Suprapubic skin (tissue), 4 donors: ENCODE data around the gene SYNGR3.

ENCODE experiments used
- CTCF ChIP-seq, 2 donors: fragments of 200-600 bp in 1 of 2; fragments of 450-650 bp in 1 of 2; sonication (generic) in 1 of 2; IDR thresholded peaks; one replicate each; pipeline ENCODE4 v1.5.1; 2016 to 2019; ENCODE audit warnings: antibody characterized with exemption in 2 of 2, mild to moderate bottlenecking in 1 of 2, moderate library complexity in 1 of 2
- EP300 ChIP-seq: sonication (generic); formaldehyde crosslinking; IDR thresholded peaks from one replicate; pipeline ENCODE4 v1.6.1; 2017; ENCODE audit warnings: antibody characterized with exemption
- POLR2A ChIP-seq, 2 donors: fragments of 450-650 bp; IDR thresholded peaks; one replicate each; pipeline ENCODE4 v1.6.1; 2017; ENCODE audit warnings: antibody characterized with exemption in 2 of 2, mild to moderate bottlenecking in 2 of 2, moderate library complexity in 2 of 2
- POLR2AphosphoS5 ChIP-seq, 3 donors: sonication (generic); formaldehyde crosslinking; IDR thresholded peaks; one replicate each; pipeline ENCODE4 v1.6.1; 2017; ENCODE audit warnings: antibody characterized with exemption in 3 of 3

- TF ChIP-seq POLR2AphosphoS5 (IDR thresholded peaks at IDR 0.05): no peak
- no peak for TF ChIP-seq CTCF (IDR thresholded peaks at IDR 0.05)
- no peak for TF ChIP-seq POLR2A (IDR thresholded peaks at IDR 0.05)
- TF ChIP-seq EP300: no peak
These were observed 8.6 kb downstream of the SYNGR3 start for GRCh38 chr16:1998360-1998835.
